GM12874 (cell line): ENCODE measurements around the gene B9D1.

ENCODE experiments used
- CTCF ChIP-seq: IDR thresholded peaks from 2 replicates; pipeline ENCODE4 v1.5.1; 2011; ENCODE audit warnings: low read depth, mild to moderate bottlenecking, control low read depth, low read length, moderate library complexity; ENCODE audit not compliant: insufficient read depth

Gene B9D1

GRCh38 chr17:19371259-19372010, 8.9 kb upstream of the B9D1 start:
- no peak for TF ChIP-seq CTCF

GRCh38 chr17:19370493-19370960, 8.0 kb upstream of the B9D1 start:
- no peak for TF ChIP-seq CTCF

GRCh38 chr17:19369846-19370492, 7.4 kb upstream of the B9D1 start:
- no peak for TF ChIP-seq CTCF

- TF ChIP-seq CTCF, result no peak
Measured at GRCh38 chr17:19369107-19369778, 6.7 kb upstream of the B9D1 start.

- no peak for TF ChIP-seq CTCF
Measured at GRCh38 chr17:19368229-19368628, 5.7 kb upstream of the B9D1 start.

GRCh38 chr17:19366637-19366972, 4.1 kb upstream of the B9D1 start:
- no peak for TF ChIP-seq CTCF

GRCh38 chr17:19365833-19366636, 3.5 kb upstream of the B9D1 start:
- TF ChIP-seq CTCF, result no peak
